ENCODE measurements around the gene ALPK3.

- no peak for TF ChIP-seq IKZF1 (conservative IDR thresholded peaks at IDR 0.05)
- no peak for TF ChIP-seq SP1 (IDR thresholded peaks at IDR 0.05; ENCODE audit: low read depth, low read length)
- TF ChIP-seq CTCF (IDR thresholded peaks at IDR 0.05 in 2 of 3, conservative IDR thresholded peaks at IDR 0.05 in 1 of 3; ENCODE audit: control insufficient read depth in 2 of 3, extremely low read depth in 1 of 3, insufficient read depth in 1 of 3, low read depth in 3 of 3, low read length in 3 of 3), result peak in 2 of 3 experiments; percentile 23 to 44; a peak in 3 of 6 replicates
- no peak for TF ChIP-seq FOXM1 (IDR thresholded peaks at IDR 0.05; ENCODE audit: low read depth, low read length)
- TF ChIP-seq RAD21 (IDR thresholded peaks at IDR 0.05; ENCODE audit: insufficient read depth, low read depth, low read length), result no peak
- TF ChIP-seq, protein P1, sequence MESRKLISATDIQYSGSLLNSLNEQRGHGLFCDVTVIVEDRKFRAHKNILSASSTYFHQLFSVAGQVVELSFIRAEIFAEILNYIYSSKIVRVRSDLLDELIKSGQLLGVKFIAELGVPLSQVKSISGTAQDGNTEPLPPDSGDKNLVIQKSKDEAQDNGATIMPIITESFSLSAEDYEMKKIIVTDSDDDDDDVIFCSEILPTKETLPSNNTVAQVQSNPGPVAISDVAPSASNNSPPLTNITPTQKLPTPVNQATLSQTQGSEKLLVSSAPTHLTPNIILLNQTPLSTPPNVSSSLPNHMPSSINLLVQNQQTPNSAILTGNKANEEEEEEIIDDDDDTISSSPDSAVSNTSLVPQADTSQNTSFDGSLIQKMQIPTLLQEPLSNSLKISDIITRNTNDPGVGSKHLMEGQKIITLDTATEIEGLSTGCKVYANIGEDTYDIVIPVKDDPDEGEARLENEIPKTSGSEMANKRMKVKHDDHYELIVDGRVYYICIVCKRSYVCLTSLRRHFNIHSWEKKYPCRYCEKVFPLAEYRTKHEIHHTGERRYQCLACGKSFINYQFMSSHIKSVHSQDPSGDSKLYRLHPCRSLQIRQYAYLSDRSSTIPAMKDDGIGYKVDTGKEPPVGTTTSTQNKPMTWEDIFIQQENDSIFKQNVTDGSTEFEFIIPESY (IDR thresholded peaks at IDR 0.05), result no peak
- TF ChIP-seq, protein P2, sequence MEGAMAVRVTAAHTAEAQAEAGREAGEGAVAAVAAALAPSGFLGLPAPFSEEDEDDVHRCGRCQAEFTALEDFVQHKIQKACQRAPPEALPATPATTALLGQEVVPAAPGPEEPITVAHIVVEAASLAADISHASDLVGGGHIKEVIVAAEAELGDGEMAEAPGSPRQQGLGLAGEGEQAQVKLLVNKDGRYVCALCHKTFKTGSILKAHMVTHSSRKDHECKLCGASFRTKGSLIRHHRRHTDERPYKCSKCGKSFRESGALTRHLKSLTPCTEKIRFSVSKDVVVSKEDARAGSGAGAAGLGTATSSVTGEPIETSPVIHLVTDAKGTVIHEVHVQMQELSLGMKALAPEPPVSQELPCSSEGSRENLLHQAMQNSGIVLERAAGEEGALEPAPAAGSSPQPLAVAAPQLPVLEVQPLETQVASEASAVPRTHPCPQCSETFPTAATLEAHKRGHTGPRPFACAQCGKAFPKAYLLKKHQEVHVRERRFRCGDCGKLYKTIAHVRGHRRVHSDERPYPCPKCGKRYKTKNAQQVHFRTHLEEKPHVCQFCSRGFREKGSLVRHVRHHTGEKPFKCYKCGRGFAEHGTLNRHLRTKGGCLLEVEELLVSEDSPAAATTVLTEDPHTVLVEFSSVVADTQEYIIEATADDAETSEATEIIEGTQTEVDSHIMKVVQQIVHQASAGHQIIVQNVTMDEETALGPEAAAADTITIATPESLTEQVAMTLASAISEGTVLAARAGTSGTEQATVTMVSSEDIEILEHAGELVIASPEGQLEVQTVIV (IDR thresholded peaks at IDR 0.05; ENCODE audit: borderline replicate concordance, partially characterized antibody), result no peak
- no peak for TF ChIP-seq NFYB (IDR thresholded peaks at IDR 0.05; ENCODE audit: insufficient read depth, low read depth, low read length)
- TF ChIP-seq EZH2 (IDR thresholded peaks at IDR 0.05; ENCODE audit: borderline replicate concordance, control insufficient read depth, low read depth, low read length), result no peak
- TF ChIP-seq PML (IDR thresholded peaks at IDR 0.05; ENCODE audit: low read length), result no peak
Observed at GRCh38 chr15:84821501-84822021, 4.4 kb downstream of the ALPK3 start.

Data from GM12878 (cell line).